GM12801 (cell line): ENCODE data around the gene LYRM4.

ENCODE experiments used
- TF ChIP-seq, protein P1 (sequence below): IDR thresholded peaks from one replicate; pipeline ENCODE4 v1.5.1; 2011; ENCODE audit warnings: control low read depth; ENCODE audit not compliant: insufficient read length; ENCODE audit errors: extremely low read depth

The LYRM4 gene

GRCh38 chr6:5271926-5272325 lies 11.2 kb upstream of the LYRM4 start:
- TF ChIP-seq, protein P1, sequence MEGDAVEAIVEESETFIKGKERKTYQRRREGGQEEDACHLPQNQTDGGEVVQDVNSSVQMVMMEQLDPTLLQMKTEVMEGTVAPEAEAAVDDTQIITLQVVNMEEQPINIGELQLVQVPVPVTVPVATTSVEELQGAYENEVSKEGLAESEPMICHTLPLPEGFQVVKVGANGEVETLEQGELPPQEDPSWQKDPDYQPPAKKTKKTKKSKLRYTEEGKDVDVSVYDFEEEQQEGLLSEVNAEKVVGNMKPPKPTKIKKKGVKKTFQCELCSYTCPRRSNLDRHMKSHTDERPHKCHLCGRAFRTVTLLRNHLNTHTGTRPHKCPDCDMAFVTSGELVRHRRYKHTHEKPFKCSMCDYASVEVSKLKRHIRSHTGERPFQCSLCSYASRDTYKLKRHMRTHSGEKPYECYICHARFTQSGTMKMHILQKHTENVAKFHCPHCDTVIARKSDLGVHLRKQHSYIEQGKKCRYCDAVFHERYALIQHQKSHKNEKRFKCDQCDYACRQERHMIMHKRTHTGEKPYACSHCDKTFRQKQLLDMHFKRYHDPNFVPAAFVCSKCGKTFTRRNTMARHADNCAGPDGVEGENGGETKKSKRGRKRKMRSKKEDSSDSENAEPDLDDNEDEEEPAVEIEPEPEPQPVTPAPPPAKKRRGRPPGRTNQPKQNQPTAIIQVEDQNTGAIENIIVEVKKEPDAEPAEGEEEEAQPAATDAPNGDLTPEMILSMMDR = no peak

DNA sequence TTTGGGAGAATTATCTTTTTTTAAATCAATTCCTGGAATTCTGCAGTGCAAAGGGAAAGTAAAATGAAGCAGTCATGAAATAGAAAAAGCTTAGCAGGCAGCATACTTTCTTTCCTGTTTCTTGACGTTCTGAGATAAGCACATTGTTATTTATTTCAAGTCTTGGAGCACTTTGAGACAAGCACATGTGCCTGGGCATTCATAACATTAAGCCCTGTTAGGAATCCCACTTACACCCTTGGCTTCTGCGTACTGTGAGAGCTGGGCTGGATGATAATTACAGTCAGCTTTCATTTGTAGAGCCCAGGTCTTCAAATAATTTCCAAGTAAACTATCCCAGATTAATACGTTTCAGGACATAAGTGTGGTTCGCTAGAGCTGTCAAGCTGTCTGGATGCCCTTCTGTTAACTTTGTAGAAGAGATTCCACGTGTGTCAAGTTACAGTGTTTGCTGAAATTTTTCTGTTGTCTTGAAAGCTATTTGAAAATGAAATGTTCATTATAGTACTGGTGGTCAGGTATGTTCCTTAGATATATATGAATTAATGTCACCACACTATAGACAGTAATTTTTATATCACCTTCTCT lies 9.4 kb upstream of the LYRM4 start:
- TF ChIP-seq, protein P1 = no peak

DNA sequence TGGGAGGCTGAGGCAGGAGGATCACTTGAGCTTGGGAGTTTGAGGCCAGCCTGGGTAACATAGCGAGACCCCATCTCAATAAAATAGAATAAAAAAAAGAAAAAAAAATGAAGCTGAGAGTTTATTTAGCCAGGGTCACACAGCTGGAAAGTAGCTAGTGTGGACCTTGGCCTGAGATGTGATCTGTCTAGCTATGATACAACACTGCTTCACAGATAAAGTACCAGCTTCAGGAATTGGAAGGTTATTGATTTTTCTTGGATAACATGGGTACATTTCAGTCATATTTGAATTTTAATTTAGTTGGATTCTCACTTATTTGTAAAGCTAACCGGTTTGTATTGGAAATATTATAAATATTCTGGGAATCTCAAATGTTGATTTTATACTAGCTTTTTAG lies 5.7 kb upstream of the LYRM4 start:
- TF ChIP-seq, protein P1 = no peak

- TF ChIP-seq, protein P1 = no peak
These were observed 877 bp upstream of the LYRM4 start for GRCh38 chr6:5261545-5262109.

- TF ChIP-seq, protein P1 = no peak
These were observed 584 bp downstream of the LYRM4 start for GRCh38 chr6:5260111-5260620.

- TF ChIP-seq, protein P1 = no peak
These were observed 1.3 kb downstream of the LYRM4 start for GRCh38 chr6:5259428-5259827.

DNA sequence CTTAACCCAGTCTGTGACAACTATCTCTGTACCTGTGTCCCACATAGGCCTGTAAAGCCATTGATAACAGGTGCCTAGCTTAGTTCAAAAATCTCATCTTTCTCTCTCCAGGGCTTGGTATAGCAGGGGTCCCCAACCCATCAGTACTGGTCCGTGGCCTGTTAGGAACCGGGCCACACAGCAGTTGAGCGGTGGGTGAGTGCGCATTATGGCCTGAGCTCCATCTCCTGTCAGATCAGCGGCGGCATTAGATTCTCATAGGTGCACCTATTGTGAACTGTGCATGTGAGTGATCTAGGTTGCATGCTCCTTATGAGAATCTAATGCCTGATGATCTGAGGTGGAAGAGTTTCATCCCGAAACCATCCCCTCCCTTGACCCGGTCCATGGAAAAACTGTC lies 3.4 kb downstream of the LYRM4 start:
- TF ChIP-seq, protein P1 = no peak

GRCh38 chr6:5256952-5257351 lies 3.8 kb downstream of the LYRM4 start:
- TF ChIP-seq, protein P1 = no peak
